PC-3 (cell line): ENCODE measurements around the gene ADGRD1. TPM values are rescaled to one million over a fixed set of nuclear protein-coding genes. Genes with fewer than 3 reads are reported as not detected.

Source experiments
- ATAC-seq: fragments of 200-7000 bp; cut with Tn5 transposase; 2 replicates; pipeline ENCODE4 v1.9.1; 2020; ENCODE audit warnings: mild to moderate bottlenecking, moderate library complexity
- BruUV-seq: library from RNA; stranded (reverse); fragments of 400-500 nt; replicated peaks from 2 replicates; lab custom pipeline; 2021; lab: Mats Ljungman, UMichigan
- CTCF ChIA-PET: fragments of 300-600 bp; sonication (Branson Sonifier 250); formaldehyde crosslinking; loops from one replicate; lab custom pipeline; 2022; ENCODE audit warnings: antibody characterized with exemption; lab: Charles Lee
- POLR2A ChIA-PET: fragments of 300-600 bp; sonication (Branson Sonifier 250); formaldehyde crosslinking; loops from one replicate; lab custom pipeline; 2022; ENCODE audit warnings: antibody characterized with exemption; ENCODE audit not compliant: unreplicated experiment; lab: Charles Lee
- DNase-seq: peaks from one replicate; pipeline ENCODE4 v3.0.0-alpha.2; 2015
- H2AFZ ChIP-seq: fragments of 300-600 bp; sonication (generic); 2 replicates; pipeline ENCODE4 v1.6.0; 2016; ENCODE audit warnings: antibody characterized with exemption, low read length
- H3F3A ChIP-seq: fragments of 300-600 bp; sonication (generic); one replicate; pipeline ENCODE4 v1.6.0; 2017; ENCODE audit warnings: antibody characterized with exemption, low read length, control low read depth, mild to moderate bottlenecking; ENCODE audit not compliant: unreplicated experiment
- H3K27ac ChIP-seq: fragments of 300-600 bp; sonication (generic); 2 replicates; pipeline ENCODE4 v1.5.1; 2016; ENCODE audit warnings: mild to moderate bottlenecking, low read length
- H3K27me3 ChIP-seq: fragments of 300-600 bp; sonication (generic); 2 replicates; pipeline ENCODE4 v1.6.1; 2016; ENCODE audit warnings: low read length, mixed read lengths
- H3K36me3 ChIP-seq: fragments of 300-600 bp; sonication (generic); 2 replicates; pipeline ENCODE4 v1.6.1; 2016; ENCODE audit warnings: low read depth, mixed run types, low read length, mixed read lengths
- H3K4me1 ChIP-seq: fragments of 300-600 bp; sonication (generic); 2 replicates; pipeline ENCODE4 v1.5.1; 2016; ENCODE audit warnings: low read length; ENCODE audit not compliant: insufficient read depth
- H3K4me2 ChIP-seq: fragments of 300-600 bp; sonication (generic); 2 replicates; pipeline ENCODE4 v1.6.0; 2016; ENCODE audit warnings: low read length
- H3K4me3 ChIP-seq: fragments of 300-600 bp; sonication (generic); 2 replicates; pipeline ENCODE4 v1.5.1; 2016; ENCODE audit warnings: mild to moderate bottlenecking, low read length, mixed read lengths
- H3K79me2 ChIP-seq: fragments of 300-600 bp; sonication (generic); 2 replicates; pipeline ENCODE4 v1.6.1; 2017; ENCODE audit warnings: low read length, mixed read lengths
- H3K9ac ChIP-seq: fragments of 300-600 bp; sonication (generic); 2 replicates; pipeline ENCODE4 v1.6.0; 2016; ENCODE audit warnings: mild to moderate bottlenecking, low read length
- H3K9me2 ChIP-seq: fragments of 300-600 bp; sonication (generic); replicated peaks from 2 replicates; pipeline ENCODE4 v1.6.1; 2016; ENCODE audit warnings: mixed run types, low read length, mixed read lengths
- H3K9me3 ChIP-seq: fragments of 300-600 bp; sonication (generic); 2 replicates; pipeline ENCODE4 v1.6.1; 2016; ENCODE audit warnings: low read length, mixed read lengths
- H4K20me1 ChIP-seq: fragments of 300-600 bp; sonication (generic); 2 replicates; pipeline ENCODE4 v1.6.1; 2016; ENCODE audit warnings: low read length, mixed read lengths
- EZH2 ChIP-seq: fragments of 300-600 bp; sonication (generic); IDR thresholded peaks from one replicate; pipeline ENCODE4 v1.6.1; 2017; ENCODE audit warnings: antibody characterized with exemption, mild to moderate bottlenecking, low read length; ENCODE audit not compliant: unreplicated experiment
- EZH2phosphoT487 ChIP-seq: fragments of 300-600 bp; sonication (generic); IDR thresholded peaks from 2 replicates; pipeline ENCODE4 v1.6.1; 2018; ENCODE audit warnings: mild to moderate bottlenecking, antibody characterized with exemption, low read length, borderline replicate concordance
- intact Hi-C: fragments of 100-400 bp; cut with micrococcal nuclease; formaldehyde crosslinking; loops from 2 replicates; pipeline ENCODE4 v1.9.0; 2023
- total RNA-seq: library from RNA; depleted of rRNA; stranded (reverse); fragments of >200 nt; gene quantifications from 2 replicates; pipeline ENCODE4 v1.2.3, GENCODE V29; 2014
- TF ChIP-seq, protein P1 (sequence below): fragments of 300-600 bp; sonication (generic); conservative IDR thresholded peaks from 2 replicates; pipeline ENCODE4 v1.5.1; 2017; ENCODE audit warnings: antibody characterized with exemption, low read depth, mild to moderate bottlenecking, low read length

Gene ADGRD1
- total RNA-seq, 1 experiment from 2014 or later = 0.18 TPM

DNA sequence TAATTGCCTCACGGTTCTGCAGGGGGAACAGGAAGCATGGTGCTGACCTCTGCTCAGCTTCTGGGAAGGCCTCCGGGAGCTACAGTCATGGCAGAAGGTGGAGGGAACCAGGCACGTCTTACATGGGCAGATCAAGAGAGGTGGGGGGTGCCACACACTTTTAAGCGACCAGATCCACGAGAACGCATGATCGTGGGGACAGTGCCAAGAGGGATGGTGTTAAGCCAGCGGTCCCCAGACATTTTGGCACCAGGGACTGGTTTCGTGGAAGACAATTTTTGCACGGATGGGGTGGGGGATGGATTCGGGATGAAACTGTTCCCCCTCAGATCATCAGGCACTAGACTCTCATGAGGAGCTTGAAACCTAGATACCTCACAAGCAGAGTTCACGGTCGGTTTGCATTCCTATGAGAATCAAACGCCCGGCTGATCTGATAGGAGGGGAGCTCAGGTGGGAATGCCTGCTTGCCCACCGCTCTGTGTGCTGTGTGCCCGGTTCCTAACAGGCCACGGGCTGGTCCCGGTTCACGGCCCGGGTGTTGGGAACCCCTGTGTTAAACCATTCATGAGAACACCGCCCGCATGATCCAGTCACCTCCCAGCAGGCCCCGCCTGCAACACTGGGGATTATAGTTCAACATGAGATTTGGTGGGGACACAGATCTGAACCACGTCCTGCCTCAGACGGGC, 96.9 kb downstream of the ADGRD1 start:
- H3K4me1 ChIP-seq = no peaks in the 10 kb centered on the region
- no peak overlapping the region for H3K4me3 ChIP-seq
- peaks cover 59% of the 10 kb centered on the region for H3K27me3 ChIP-seq
- no TSS peak for BruUV-seq
- no peaks in the 10 kb centered on the region for H3K79me2 ChIP-seq
- TF ChIP-seq, protein P1, sequence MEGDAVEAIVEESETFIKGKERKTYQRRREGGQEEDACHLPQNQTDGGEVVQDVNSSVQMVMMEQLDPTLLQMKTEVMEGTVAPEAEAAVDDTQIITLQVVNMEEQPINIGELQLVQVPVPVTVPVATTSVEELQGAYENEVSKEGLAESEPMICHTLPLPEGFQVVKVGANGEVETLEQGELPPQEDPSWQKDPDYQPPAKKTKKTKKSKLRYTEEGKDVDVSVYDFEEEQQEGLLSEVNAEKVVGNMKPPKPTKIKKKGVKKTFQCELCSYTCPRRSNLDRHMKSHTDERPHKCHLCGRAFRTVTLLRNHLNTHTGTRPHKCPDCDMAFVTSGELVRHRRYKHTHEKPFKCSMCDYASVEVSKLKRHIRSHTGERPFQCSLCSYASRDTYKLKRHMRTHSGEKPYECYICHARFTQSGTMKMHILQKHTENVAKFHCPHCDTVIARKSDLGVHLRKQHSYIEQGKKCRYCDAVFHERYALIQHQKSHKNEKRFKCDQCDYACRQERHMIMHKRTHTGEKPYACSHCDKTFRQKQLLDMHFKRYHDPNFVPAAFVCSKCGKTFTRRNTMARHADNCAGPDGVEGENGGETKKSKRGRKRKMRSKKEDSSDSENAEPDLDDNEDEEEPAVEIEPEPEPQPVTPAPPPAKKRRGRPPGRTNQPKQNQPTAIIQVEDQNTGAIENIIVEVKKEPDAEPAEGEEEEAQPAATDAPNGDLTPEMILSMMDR = no peak
- no peak for TF ChIP-seq EZH2phosphoT487
- TF ChIP-seq EZH2 = no peak
- H3F3A ChIP-seq = no peaks in the 10 kb centered on the region
- H3K9me3 ChIP-seq = no peaks in the 10 kb centered on the region
- DNase-seq = no peak
- intact Hi-C loops = no loop called here
- ChIA-PET POLR2A (no interaction called here), CTCF (no interaction called here)
- no peaks in the 10 kb centered on the region for H4K20me1 ChIP-seq
- H3K9me2 ChIP-seq = no peaks in the 10 kb centered on the region
- no peak overlapping the region for H3K27ac ChIP-seq
- no peak overlapping the region for H2AFZ ChIP-seq
- no peak overlapping the region for H3K4me2 ChIP-seq
- no peak for ATAC-seq
- H3K36me3 ChIP-seq = no peaks in the 10 kb centered on the region
- H3K9ac ChIP-seq = no peak overlapping the region

DNA sequence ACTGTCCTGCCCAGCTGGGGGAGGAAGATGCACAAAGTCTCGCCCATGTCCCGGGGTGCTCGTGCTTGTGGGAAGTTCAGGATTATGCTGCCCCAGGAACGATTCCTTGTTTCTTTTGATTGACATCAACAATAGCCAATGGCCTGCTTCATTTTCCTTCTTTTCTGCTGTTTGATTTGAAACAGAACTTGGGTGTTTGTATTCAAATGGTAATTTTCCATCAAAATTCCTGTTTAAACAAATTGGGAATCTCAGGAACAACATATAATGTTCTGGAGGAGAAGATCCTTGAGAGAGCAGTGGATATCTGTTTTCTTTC, 97.4 kb downstream of the ADGRD1 start:
- no peak overlapping the region for H3K9ac ChIP-seq
- H3K27me3 ChIP-seq = peaks cover 64% of the 10 kb centered on the region
- ChIA-PET POLR2A (no interaction called here), CTCF (no interaction called here)
- DNase-seq (no peak), ATAC-seq (no peak)
- no peak overlapping the region for H2AFZ ChIP-seq
- H3K9me2 ChIP-seq = no peaks in the 10 kb centered on the region
- H4K20me1 ChIP-seq = no peaks in the 10 kb centered on the region
- H3K79me2 ChIP-seq = no peaks in the 10 kb centered on the region
- no peaks in the 10 kb centered on the region for H3K36me3 ChIP-seq
- H3F3A ChIP-seq = no peaks in the 10 kb centered on the region
- H3K4me3 ChIP-seq = no peak overlapping the region
- H3K4me2 ChIP-seq = no peak overlapping the region
- no peaks in the 10 kb centered on the region for H3K4me1 ChIP-seq
- intact Hi-C loops = no loop called here
- H3K27ac ChIP-seq = no peak overlapping the region
- no peak for TF ChIP-seq EZH2
- TF ChIP-seq, protein P1 = no peak
- TF ChIP-seq EZH2phosphoT487 = no peak
- no peaks in the 10 kb centered on the region for H3K9me3 ChIP-seq
- BruUV-seq = no TSS peak

DNA sequence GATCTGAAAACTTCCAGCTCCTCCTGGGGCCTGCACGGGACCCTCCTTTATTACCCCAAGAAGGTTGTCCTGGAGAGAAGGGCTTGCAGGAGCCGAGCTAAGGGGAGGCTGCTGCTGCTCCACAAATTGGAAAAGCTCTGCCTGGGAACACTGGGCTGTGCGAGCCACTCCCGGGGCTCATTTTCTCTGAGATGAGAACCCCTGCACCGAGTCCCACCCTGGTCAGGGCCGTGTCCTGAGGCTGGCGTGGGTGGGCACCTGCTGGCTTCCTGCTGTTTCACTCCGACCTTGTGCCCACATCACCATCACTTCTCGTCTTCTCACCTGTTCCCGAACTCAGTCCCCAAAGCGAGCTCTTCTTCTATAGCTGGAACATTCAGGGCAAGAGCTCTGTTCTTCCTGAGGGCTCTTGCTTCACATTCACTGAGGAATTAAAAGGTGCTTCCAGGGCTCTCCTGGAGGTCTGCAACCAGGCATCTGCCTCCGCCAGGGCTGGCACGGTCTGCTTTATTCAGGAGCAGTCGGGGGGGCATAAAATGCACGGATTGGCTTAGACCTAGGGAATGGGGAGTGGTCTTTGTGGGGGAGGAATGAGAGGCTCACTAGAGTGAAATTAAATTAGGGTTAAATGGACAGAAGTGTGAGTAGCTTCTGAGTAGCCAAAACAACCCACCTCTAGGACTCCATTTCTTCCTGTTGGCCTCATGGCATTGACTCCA, 98.5 kb downstream of the ADGRD1 start:
- BruUV-seq = no TSS peak
- Histone ChIP-seq H3F3A (no peaks in the 10 kb centered on the region), H3K4me1 (no peaks in the 10 kb centered on the region), H3K27ac (no peak overlapping the region), H3K4me3 (no peak overlapping the region), H3K27me3 (peaks cover 75% of the 10 kb centered on the region), H3K36me3 (no peaks in the 10 kb centered on the region), H3K79me2 (no peaks in the 10 kb centered on the region), H4K20me1 (no peaks in the 10 kb centered on the region), H3K9me3 (no peaks in the 10 kb centered on the region), H3K9ac (no peak overlapping the region), H2AFZ (no peak overlapping the region), H3K9me2 (no peaks in the 10 kb centered on the region), H3K4me2 (no peak overlapping the region)
- POLR2A ChIA-PET = no interaction called here
- intact Hi-C loops = no loop called here
- CTCF ChIA-PET = no interaction called here
- no peak for DNase-seq
- ATAC-seq = no peak
- TF ChIP-seq EZH2 = no peak
- TF ChIP-seq EZH2phosphoT487 = no peak
- TF ChIP-seq, protein P1 = no peak
